ENCODE data around the gene WDR55. TPM values are rescaled to one million over a fixed set of nuclear protein-coding genes. Genes with fewer than 3 reads are reported as not detected.
"Not testable (repeated sequence)": the region's sequence is repeated elsewhere in the genome, so short reads cannot be mapped to it uniquely, and the experiment has no call there.

WDR55 gene
- total RNA-seq, 1 donor from 2014 or later = 29.4 TPM

GRCh38 chr5:140710899-140711552 lies 46.3 kb downstream of the WDR55 start:
- peaks cover 10% of the 10 kb centered on the region for H3K27me3 Mint-ChIP-seq
- TF ChIP-seq CTCF (conservative IDR thresholded peaks at IDR 0.05) = no peak
- peak; percentile 83 for DNase-seq (ENCODE audit: extremely low spot score, unreplicated experiment)
- peak overlapping the region; percentile 100 for H3K27ac Mint-ChIP-seq
- H3K4me1 Mint-ChIP-seq (ENCODE audit: unreplicated experiment) = peaks cover 10% of the 10 kb centered on the region
- peaks cover 3% of the 10 kb centered on the region for H3K36me3 Mint-ChIP-seq
- H3K9me3 Mint-ChIP-seq = no peaks in the 10 kb centered on the region
- peak overlapping the region; percentile 93 for H3K4me3 Mint-ChIP-seq

- TF ChIP-seq CTCF (conservative IDR thresholded peaks at IDR 0.05) = no peak
- no peaks in the 10 kb centered on the region for H3K9me3 Mint-ChIP-seq
- H3K4me1 Mint-ChIP-seq (ENCODE audit: unreplicated experiment) = peaks cover 10% of the 10 kb centered on the region
- DNase-seq (ENCODE audit: extremely low spot score, unreplicated experiment) = no peak
- no peaks in the 10 kb centered on the region for H3K36me3 Mint-ChIP-seq
- peak overlapping the region; percentile 93 for H3K4me3 Mint-ChIP-seq
- peak overlapping the region; percentile 100 for H3K27ac Mint-ChIP-seq
- peaks cover 10% of the 10 kb centered on the region for H3K27me3 Mint-ChIP-seq
These were observed 47.1 kb downstream of the WDR55 start for GRCh38 chr5:140711794-140712193.

GRCh38 chr5:140713562-140714094 lies 48.9 kb downstream of the WDR55 start:
- Mint-ChIP-seq H3K27me3 (peaks cover 10% of the 10 kb centered on the region), H3K4me1 (ENCODE audit: unreplicated experiment) (peaks cover 10% of the 10 kb centered on the region), H3K9me3 (no peaks in the 10 kb centered on the region), H3K36me3 (no peaks in the 10 kb centered on the region), H3K4me3 (no peak overlapping the region), H3K27ac (no peak overlapping the region)
- no peak for TF ChIP-seq CTCF (conservative IDR thresholded peaks at IDR 0.05)
- no peak for DNase-seq (ENCODE audit: extremely low spot score, unreplicated experiment)

- not testable (repeated sequence) for H3K27me3 Mint-ChIP-seq; H3K4me1 Mint-ChIP-seq (ENCODE audit: unreplicated experiment); DNase-seq (ENCODE audit: extremely low spot score, unreplicated experiment); H3K36me3 Mint-ChIP-seq; H3K4me3 Mint-ChIP-seq; H3K27ac Mint-ChIP-seq; H3K9me3 Mint-ChIP-seq
These were observed 51.5 kb downstream of the WDR55 start for GRCh38 chr5:140716238-140716637.

GRCh38 chr5:140718266-140718592 lies 53.5 kb downstream of the WDR55 start:
- Mint-ChIP-seq H3K27me3 (peaks cover 2% of the 10 kb centered on the region), H3K4me1 (ENCODE audit: unreplicated experiment) (no peaks in the 10 kb centered on the region), H3K4me3 (peak overlapping the region; percentile 66), H3K36me3 (no peaks in the 10 kb centered on the region), H3K27ac (peak overlapping the region; percentile 73), H3K9me3 (no peaks in the 10 kb centered on the region)
- TF ChIP-seq CTCF (conservative IDR thresholded peaks at IDR 0.05) = no peak
- no peak for DNase-seq (ENCODE audit: extremely low spot score, unreplicated experiment)

GRCh38 chr5:140720738-140721137 lies 56.0 kb downstream of the WDR55 start:
- not testable (repeated sequence) for H3K27me3 Mint-ChIP-seq; H3K36me3 Mint-ChIP-seq; H3K4me1 Mint-ChIP-seq (ENCODE audit: unreplicated experiment); DNase-seq (ENCODE audit: extremely low spot score, unreplicated experiment); H3K4me3 Mint-ChIP-seq; H3K9me3 Mint-ChIP-seq; H3K27ac Mint-ChIP-seq

- not testable (repeated sequence) for H3K9me3 Mint-ChIP-seq; H3K4me1 Mint-ChIP-seq (ENCODE audit: unreplicated experiment); H3K36me3 Mint-ChIP-seq; DNase-seq (ENCODE audit: extremely low spot score, unreplicated experiment); H3K4me3 Mint-ChIP-seq; H3K27ac Mint-ChIP-seq
- peaks cover 11% of the 10 kb centered on the region for H3K27me3 Mint-ChIP-seq
These were observed 56.7 kb downstream of the WDR55 start for GRCh38 chr5:140721395-140721794.

Small RNA genes lying within 50 kb of the gene (microRNA-seq; reads per million reads assigned to microRNA genes)
- gene MIR3655 = not detected

Other genes with a start within 250 kb of the WDR55 start
- 4.8 and 8.4 TPM in 2 replicates for gene EIF4EBP3, start 117.2 kb upstream of the WDR55 start, total RNA-seq (ENCODE audit: low replicate concordance)
- gene SRA1, start 107.4 kb upstream of the WDR55 start, total RNA-seq (ENCODE audit: low replicate concordance) = 32.9 and 36.3 TPM in 2 replicates
- gene APBB3, start 100.3 kb upstream of the WDR55 start, total RNA-seq (ENCODE audit: low replicate concordance) = 26.9 and 61.4 TPM in 2 replicates
- 82.6 and 85.8 TPM in 2 replicates for gene SLC35A4, start 100.1 kb upstream of the WDR55 start, total RNA-seq (ENCODE audit: low replicate concordance)
- 0.17 TPM in 1 of 2 replicates, not detected in the other for gene CD14, start 31.7 kb upstream of the WDR55 start, total RNA-seq (ENCODE audit: low replicate concordance)
- 26.2 and 29.4 TPM in 2 replicates for gene TMCO6, start 25.5 kb upstream of the WDR55 start, total RNA-seq (ENCODE audit: low replicate concordance)
- gene NDUFA2, start 17.3 kb upstream of the WDR55 start, total RNA-seq (ENCODE audit: low replicate concordance) = 65.0 and 66.4 TPM in 2 replicates
- 81.9 and 100 TPM in 2 replicates for gene IK, start 17.1 kb upstream of the WDR55 start, total RNA-seq (ENCODE audit: low replicate concordance)
- gene DND1, start 8.7 kb downstream of the WDR55 start, total RNA-seq (ENCODE audit: low replicate concordance) = 1.6 and 2.6 TPM in 2 replicates
- gene HARS1, start 26.5 kb downstream of the WDR55 start, total RNA-seq (ENCODE audit: low replicate concordance) = 55.3 and 67.7 TPM in 2 replicates
- gene HARS2, start 26.6 kb downstream of the WDR55 start, total RNA-seq (ENCODE audit: low replicate concordance) = 35.3 and 39.3 TPM in 2 replicates
- gene ZMAT2, start 35.5 kb downstream of the WDR55 start, total RNA-seq (ENCODE audit: low replicate concordance) = 57.4 and 59.0 TPM in 2 replicates
- 0.45 TPM in 1 of 2 replicates, not detected in the other for gene PCDHA1, start 121.2 kb downstream of the WDR55 start, total RNA-seq (ENCODE audit: low replicate concordance)
- 1.0 and 3.3 TPM in 2 replicates for gene PCDHA2, start 129.9 kb downstream of the WDR55 start, total RNA-seq (ENCODE audit: low replicate concordance)
- gene PCDHA3, start 136.2 kb downstream of the WDR55 start, total RNA-seq (ENCODE audit: low replicate concordance) = 0.24 and 2.6 TPM in 2 replicates
- 10.7 and 17.7 TPM in 2 replicates for gene PCDHA4, start 142.2 kb downstream of the WDR55 start, total RNA-seq (ENCODE audit: low replicate concordance)
- 0.97 and 2.1 TPM in 2 replicates for gene PCDHA5, start 156.7 kb downstream of the WDR55 start, total RNA-seq (ENCODE audit: low replicate concordance)
- 9.3 and 9.6 TPM in 2 replicates for gene PCDHA6, start 163.1 kb downstream of the WDR55 start, total RNA-seq (ENCODE audit: low replicate concordance)
- gene PCDHA7, start 169.4 kb downstream of the WDR55 start, total RNA-seq (ENCODE audit: low replicate concordance) = 2.5 and 6.9 TPM in 2 replicates
- 2.9 TPM in 2 replicates for gene PCDHA8, start 176.3 kb downstream of the WDR55 start, total RNA-seq (ENCODE audit: low replicate concordance)
- gene PCDHA9, start 183.5 kb downstream of the WDR55 start, total RNA-seq (ENCODE audit: low replicate concordance) = 1.5 and 2.5 TPM in 2 replicates
- 9.9 and 20.3 TPM in 2 replicates for gene PCDHA10, start 191.0 kb downstream of the WDR55 start, total RNA-seq (ENCODE audit: low replicate concordance)
- gene PCDHA11, start 204.1 kb downstream of the WDR55 start, total RNA-seq (ENCODE audit: low replicate concordance) = 5.2 and 8.1 TPM in 2 replicates
- gene PCDHA12, start 210.4 kb downstream of the WDR55 start, total RNA-seq (ENCODE audit: low replicate concordance) = 10.2 and 27.3 TPM in 2 replicates
- gene PCDHA13, start 217.2 kb downstream of the WDR55 start, total RNA-seq (ENCODE audit: low replicate concordance) = 2.6 and 5.1 TPM in 2 replicates

Measured in type B pancreatic cell (in vitro differentiated cells).